HepG2 (cell line): ENCODE data around the gene AFDN. TPM values are rescaled to one million over a fixed set of nuclear protein-coding genes. Genes with fewer than 3 reads are reported as not detected.

Source experiments
- AGO1 ChIP-seq: fragments of 200-400 bp; formaldehyde crosslinking; IDR thresholded peaks from 2 replicates; pipeline ENCODE4 v1.6.1; 2017; ENCODE audit warnings: mild to moderate bottlenecking, low read depth, low read length, moderate library complexity; ENCODE audit not compliant: poor library complexity, severe bottlenecking
- ARNTL ChIP-seq: sonication (generic); formaldehyde crosslinking; IDR thresholded peaks from 2 replicates; pipeline ENCODE4 v1.4.0; 2020; ENCODE audit warnings: mild to moderate bottlenecking, missing genetic modification reagents
- GATA4 ChIP-seq: sonication (generic); IDR thresholded peaks from 2 replicates; pipeline ENCODE4 v1.6.1; 2016; ENCODE audit warnings: antibody characterized with exemption, low read depth, borderline replicate concordance
- JARID2 ChIP-seq: sonication (generic); formaldehyde crosslinking; IDR thresholded peaks from 2 replicates; pipeline ENCODE4 v1.8.1; 2023; ENCODE audit warnings: missing genetic modification reagents, inconsistent platforms; ENCODE audit not compliant: insufficient replicate concordance
- RBFOX2 ChIP-seq: fragments of 200-400 bp; formaldehyde crosslinking; IDR thresholded peaks from 2 replicates; pipeline ENCODE4 v1.6.1; 2017; ENCODE audit warnings: low read depth, mild to moderate bottlenecking, low read length
- TAF1 ChIP-seq: sonication (generic); formaldehyde crosslinking; IDR thresholded peaks from 2 replicates; pipeline ENCODE4 v1.4.0; 2020; ENCODE audit warnings: missing genetic modification reagents
- TCF12 ChIP-seq, 2 experiments: fragments of 450-650 bp in 1 of 2; sonication (generic) in 1 of 2; formaldehyde crosslinking in 1 of 2; IDR thresholded peaks; 2 replicates each; pipeline versions ENCODE4 v1.6.1 to v1.8.0; 2017 to 2022; ENCODE audit warnings: antibody characterized with exemption in 1 of 2, mild to moderate bottlenecking in 1 of 2, missing genetic modification reagents in 1 of 2, moderate library complexity in 1 of 2
- TMF1 ChIP-seq: sonication (generic); formaldehyde crosslinking; IDR thresholded peaks from 2 replicates; pipeline ENCODE4 v1.8.1; 2022; ENCODE audit warnings: low read depth, missing genetic modification reagents
- ZFY ChIP-seq: sonication (generic); formaldehyde crosslinking; IDR thresholded peaks from 2 replicates; pipeline ENCODE4 v1.4.0; 2020; ENCODE audit warnings: missing genetic modification reagents
- ZNF282 ChIP-seq: fragments of 450-650 bp; IDR thresholded peaks from 2 replicates; pipeline ENCODE4 v1.6.1; 2018; ENCODE audit not compliant: partially characterized antibody
- ZNF563 ChIP-seq: sonication (generic); formaldehyde crosslinking; IDR thresholded peaks from 2 replicates; pipeline ENCODE4 v1.8.0; 2022; ENCODE audit warnings: mild to moderate bottlenecking, moderate library complexity, missing genetic modification reagents
- polyA plus RNA-seq, 8 experiments: library from polyadenylated mRNA; depleted of rRNA in 3 of 8; stranded (reverse) in 7 of 8; unstranded in 1 of 8; fragments of >200 nt; fragmentation: Illumina TruSeq in 4 of 8; extraction: Trizol in 4 of 8; gene quantifications; 2 replicates each; pipeline versions ENCODE4 v1.2.1 to v1.2.3, GENCODE V29; 2011 to 2016; ENCODE audit warnings: low read depth in 4 of 8, missing spikeins in 1 of 8, mixed read lengths in 1 of 8; ENCODE audit not compliant: insufficient read depth in 1 of 8
- total RNA-seq, 5 experiments: library from RNA; depleted of rRNA; stranded (reverse); fragments of >200 nt; fragmentation: Illumina TruSeq; extraction: Trizol; gene quantifications; 2 replicates each; pipeline ENCODE4 v1.2.3, GENCODE V29; 2016; ENCODE audit warnings: low read depth in 1 of 5
- TF ChIP-seq, protein P1 (sequence below): sonication (generic); formaldehyde crosslinking; IDR thresholded peaks from 2 replicates; pipeline ENCODE4 v1.4.0; 2020; ENCODE audit warnings: missing genetic modification reagents, mild to moderate bottlenecking, borderline replicate concordance
- TF ChIP-seq, protein P2 (sequence below): sonication (generic); formaldehyde crosslinking; IDR thresholded peaks from 2 replicates; pipeline ENCODE4 v1.5.1; 2020; ENCODE audit warnings: missing genetic modification reagents, mild to moderate bottlenecking, borderline replicate concordance
- TF ChIP-seq, protein P3 (sequence below), 2 experiments: fragments of 450-650 bp in 1 of 2; sonication (generic) in 1 of 2; formaldehyde crosslinking in 1 of 2; IDR thresholded peaks; 2 replicates each; pipeline versions ENCODE4 v1.6.1 to v1.8.0; 2016 to 2022; ENCODE audit warnings: antibody characterized with exemption in 1 of 2, mild to moderate bottlenecking in 1 of 2, missing genetic modification reagents in 1 of 2
- TF ChIP-seq, protein P4 (sequence below): sonication (generic); formaldehyde crosslinking; IDR thresholded peaks from 2 replicates; pipeline ENCODE4 v1.4.0; 2020; ENCODE audit warnings: mild to moderate bottlenecking, missing genetic modification reagents

Gene AFDN
- total and polyA plus RNA-seq, 2 of the 13 experiments (the other 11 are each of a cell fraction or from before 2014, with no cell fraction given), result 136 to 151 TPM

DNA sequence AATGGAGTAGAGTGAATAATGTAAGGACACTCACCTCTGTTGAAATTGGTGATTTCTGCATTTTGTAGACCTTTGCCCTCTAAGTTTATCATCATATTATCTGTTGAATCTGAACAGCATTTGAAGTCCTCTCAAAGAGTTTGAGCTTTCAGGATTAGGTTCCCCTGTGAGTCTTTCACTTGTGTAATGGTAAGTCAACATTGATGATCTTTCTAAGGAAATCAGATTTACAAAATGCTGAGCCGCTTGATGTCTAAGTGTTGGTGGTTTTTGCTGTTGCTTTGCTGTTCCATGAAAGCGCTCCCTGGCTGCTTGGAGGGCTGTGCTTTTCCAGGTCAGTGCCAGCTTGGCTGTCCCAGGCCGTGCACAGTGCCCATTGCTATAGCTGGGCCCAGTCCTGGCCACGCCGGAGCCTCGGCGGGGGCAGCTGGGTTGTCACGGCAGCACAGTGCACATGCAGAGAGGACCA, 136.9 kb downstream of the AFDN start (continued):
- TF ChIP-seq TCF12 (IDR thresholded peaks at IDR 0.05) (no peak), TCF12 (CRISPR knock-in tag; IDR thresholded peaks at IDR 0.05) (no peak), GATA4 (peak; percentile 87; the same call in 1 of the 2 replicates), AGO1 (no peak), ARNTL (CRISPR knock-in tag) (peak; percentile 56; the same call in 1 of the 2 replicates), RBFOX2 (no peak), ZNF282 (no peak), ZNF563 (CRISPR knock-in tag) (no peak), JARID2 (CRISPR knock-in tag) (no peak), ZFY (CRISPR knock-in tag) (peak; percentile 70), TAF1 (CRISPR knock-in tag) (no peak), TMF1 (CRISPR knock-in tag) (no peak)
- TF ChIP-seq, protein P1, sequence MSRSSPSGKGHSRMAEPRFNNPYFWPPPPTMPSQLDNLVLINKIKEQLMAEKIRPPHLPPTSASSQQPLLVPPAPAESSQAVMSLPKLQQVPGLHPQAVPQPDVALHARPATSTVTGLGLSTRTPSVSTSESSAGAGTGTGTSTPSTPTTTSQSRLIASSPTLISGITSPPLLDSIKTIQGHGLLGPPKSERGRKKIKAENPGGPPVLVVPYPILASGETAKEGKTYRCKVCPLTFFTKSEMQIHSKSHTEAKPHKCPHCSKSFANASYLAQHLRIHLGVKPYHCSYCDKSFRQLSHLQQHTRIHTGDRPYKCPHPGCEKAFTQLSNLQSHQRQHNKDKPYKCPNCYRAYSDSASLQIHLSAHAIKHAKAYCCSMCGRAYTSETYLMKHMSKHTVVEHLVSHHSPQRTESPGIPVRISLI (CRISPR knock-in tag), result peak; percentile 32; the same call in 1 of the 2 replicates
- TF ChIP-seq, protein P2, sequence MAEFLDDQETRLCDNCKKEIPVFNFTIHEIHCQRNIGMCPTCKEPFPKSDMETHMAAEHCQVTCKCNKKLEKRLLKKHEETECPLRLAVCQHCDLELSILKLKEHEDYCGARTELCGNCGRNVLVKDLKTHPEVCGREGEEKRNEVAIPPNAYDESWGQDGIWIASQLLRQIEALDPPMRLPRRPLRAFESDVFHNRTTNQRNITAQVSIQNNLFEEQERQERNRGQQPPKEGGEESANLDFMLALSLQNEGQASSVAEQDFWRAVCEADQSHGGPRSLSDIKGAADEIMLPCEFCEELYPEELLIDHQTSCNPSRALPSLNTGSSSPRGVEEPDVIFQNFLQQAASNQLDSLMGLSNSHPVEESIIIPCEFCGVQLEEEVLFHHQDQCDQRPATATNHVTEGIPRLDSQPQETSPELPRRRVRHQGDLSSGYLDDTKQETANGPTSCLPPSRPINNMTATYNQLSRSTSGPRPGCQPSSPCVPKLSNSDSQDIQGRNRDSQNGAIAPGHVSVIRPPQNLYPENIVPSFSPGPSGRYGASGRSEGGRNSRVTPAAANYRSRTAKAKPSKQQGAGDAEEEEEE (CRISPR knock-in tag), result no peak
- TF ChIP-seq, protein P3, sequence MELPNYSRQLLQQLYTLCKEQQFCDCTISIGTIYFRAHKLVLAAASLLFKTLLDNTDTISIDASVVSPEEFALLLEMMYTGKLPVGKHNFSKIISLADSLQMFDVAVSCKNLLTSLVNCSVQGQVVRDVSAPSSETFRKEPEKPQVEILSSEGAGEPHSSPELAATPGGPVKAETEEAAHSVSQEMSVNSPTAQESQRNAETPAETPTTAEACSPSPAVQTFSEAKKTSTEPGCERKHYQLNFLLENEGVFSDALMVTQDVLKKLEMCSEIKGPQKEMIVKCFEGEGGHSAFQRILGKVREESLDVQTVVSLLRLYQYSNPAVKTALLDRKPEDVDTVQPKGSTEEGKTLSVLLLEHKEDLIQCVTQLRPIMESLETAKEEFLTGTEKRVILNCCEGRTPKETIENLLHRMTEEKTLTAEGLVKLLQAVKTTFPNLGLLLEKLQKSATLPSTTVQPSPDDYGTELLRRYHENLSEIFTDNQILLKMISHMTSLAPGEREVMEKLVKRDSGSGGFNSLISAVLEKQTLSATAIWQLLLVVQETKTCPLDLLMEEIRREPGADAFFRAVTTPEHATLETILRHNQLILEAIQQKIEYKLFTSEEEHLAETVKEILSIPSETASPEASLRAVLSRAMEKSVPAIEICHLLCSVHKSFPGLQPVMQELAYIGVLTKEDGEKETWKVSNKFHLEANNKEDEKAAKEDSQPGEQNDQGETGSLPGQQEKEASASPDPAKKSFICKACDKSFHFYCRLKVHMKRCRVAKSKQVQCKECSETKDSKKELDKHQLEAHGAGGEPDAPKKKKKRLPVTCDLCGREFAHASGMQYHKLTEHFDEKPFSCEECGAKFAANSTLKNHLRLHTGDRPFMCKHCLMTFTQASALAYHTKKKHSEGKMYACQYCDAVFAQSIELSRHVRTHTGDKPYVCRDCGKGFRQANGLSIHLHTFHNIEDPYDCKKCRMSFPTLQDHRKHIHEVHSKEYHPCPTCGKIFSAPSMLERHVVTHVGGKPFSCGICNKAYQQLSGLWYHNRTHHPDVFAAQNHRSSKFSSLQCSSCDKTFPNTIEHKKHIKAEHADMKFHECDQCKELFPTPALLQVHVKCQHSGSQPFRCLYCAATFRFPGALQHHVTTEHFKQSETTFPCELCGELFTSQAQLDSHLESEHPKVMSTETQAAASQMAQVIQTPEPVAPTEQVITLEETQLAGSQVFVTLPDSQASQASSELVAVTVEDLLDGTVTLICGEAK (IDR thresholded peaks at IDR 0.05), result no peak
- TF ChIP-seq, protein P3 (CRISPR knock-in tag; IDR thresholded peaks at IDR 0.05), result no peak
- TF ChIP-seq, protein P4, sequence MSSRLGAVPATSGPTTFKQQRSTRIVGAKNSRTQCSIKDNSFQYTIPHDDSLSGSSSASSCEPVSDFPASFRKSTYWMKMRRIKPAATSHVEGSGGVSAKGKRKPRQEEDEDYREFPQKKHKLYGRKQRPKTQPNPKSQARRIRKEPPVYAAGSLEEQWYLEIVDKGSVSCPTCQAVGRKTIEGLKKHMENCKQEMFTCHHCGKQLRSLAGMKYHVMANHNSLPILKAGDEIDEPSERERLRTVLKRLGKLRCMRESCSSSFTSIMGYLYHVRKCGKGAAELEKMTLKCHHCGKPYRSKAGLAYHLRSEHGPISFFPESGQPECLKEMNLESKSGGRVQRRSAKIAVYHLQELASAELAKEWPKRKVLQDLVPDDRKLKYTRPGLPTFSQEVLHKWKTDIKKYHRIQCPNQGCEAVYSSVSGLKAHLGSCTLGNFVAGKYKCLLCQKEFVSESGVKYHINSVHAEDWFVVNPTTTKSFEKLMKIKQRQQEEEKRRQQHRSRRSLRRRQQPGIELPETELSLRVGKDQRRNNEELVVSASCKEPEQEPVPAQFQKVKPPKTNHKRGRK (CRISPR knock-in tag), result no peak
